ENCODE results near the gene MFAP4.
A peak's percentile ranks its signal among the peaks of the same experiment; 100 is the strongest.

- TF ChIP-seq CTCF (IDR thresholded peaks at IDR 0.05): peak; percentile 96 to 100 (median 98)
- peak in 1 of 2 donors; percentile 50 for TF ChIP-seq POLR2A (IDR thresholded peaks at IDR 0.05)
These were observed 24.5 kb downstream of the MFAP4 start, which contains the start of gene B9D1 for GRCh38 chr17:19362277-19363113.

All from heart left ventricle (tissue), 13 donors.